Neural progenitor cell (in vitro differentiated cells): ENCODE measurements around the gene MYO16. TPM values are rescaled to one million over a fixed set of nuclear protein-coding genes. Genes with fewer than 3 reads are reported as not detected.

ENCODE experiments used
- DNase-seq: peaks from one replicate; pipeline ENCODE4 v3.0.0-alpha.2; 2016; ENCODE audit warnings: low spot score
- H2AFZ ChIP-seq: fragments of 200-600 bp; sonication (generic); replicated peaks from 2 replicates; pipeline ENCODE4 v1.6.1; 2016; ENCODE audit warnings: antibody characterized with exemption
- H3F3A ChIP-seq: fragments of 200-600 bp; sonication (generic); 2 replicates; pipeline ENCODE4 v1.6.1; 2016; ENCODE audit warnings: antibody characterized with exemption, low read depth
- H3K27ac ChIP-seq: fragments of 200-600 bp; sonication (generic); 2 replicates; pipeline ENCODE4 v1.5.1; 2016; ENCODE audit warnings: mild to moderate bottlenecking
- H3K27me3 ChIP-seq: fragments of 200-600 bp; sonication (generic); 2 replicates; pipeline ENCODE4 v1.6.1; 2016; ENCODE audit warnings: mild to moderate bottlenecking, moderate library complexity
- H3K36me3 ChIP-seq: fragments of 200-600 bp; sonication (generic); 2 replicates; pipeline ENCODE4 v1.5.1; 2016
- H3K4me1 ChIP-seq: fragments of 200-600 bp; sonication (generic); 2 replicates; pipeline ENCODE4 v1.6.1; 2016; ENCODE audit warnings: mixed run types
- H3K4me2 ChIP-seq: fragments of 200-600 bp; sonication (generic); 2 replicates; pipeline ENCODE4 v1.6.1; 2016
- H3K4me3 ChIP-seq: fragments of 200-600 bp; sonication (generic); 2 replicates; pipeline ENCODE4 v1.5.1; 2016
- H3K79me2 ChIP-seq: fragments of 200-600 bp; sonication (generic); 2 replicates; pipeline ENCODE4 v1.6.1; 2016; ENCODE audit warnings: low read depth
- H3K9ac ChIP-seq: fragments of 200-600 bp; sonication (generic); 2 replicates; pipeline ENCODE4 v1.6.1; 2016
- H3K9me3 ChIP-seq: fragments of 200-600 bp; sonication (generic); 2 replicates; pipeline ENCODE4 v1.5.1; 2016; ENCODE audit warnings: low read depth
- H4K20me1 ChIP-seq: fragments of 200-600 bp; sonication (generic); 2 replicates; pipeline ENCODE4 v1.6.1; 2016; ENCODE audit warnings: low read depth
- H3K27ac Mint-ChIP-seq: 3 replicates; pipeline ENCODE4 v1.8.0; 2021; ENCODE audit warnings: mixed read lengths
- H3K27me3 Mint-ChIP-seq: 2 replicates; pipeline ENCODE4 v1.8.0; 2022; ENCODE audit warnings: low read depth, mild to moderate bottlenecking, inconsistent platforms, moderate library complexity, mixed read lengths; ENCODE audit not compliant: insufficient read depth
- H3K36me3 Mint-ChIP-seq: 3 replicates; pipeline ENCODE4 v1.8.0; 2021; ENCODE audit warnings: mixed read lengths
- H3K4me1 Mint-ChIP-seq: 3 replicates; pipeline ENCODE4 v1.8.0; 2021; ENCODE audit warnings: mixed read lengths
- H3K4me3 Mint-ChIP-seq: 3 replicates; pipeline ENCODE4 v1.8.0; 2021; ENCODE audit warnings: mild to moderate bottlenecking, moderate library complexity, mixed read lengths
- H3K9me3 Mint-ChIP-seq: 3 replicates; pipeline ENCODE4 v1.8.0; 2020; ENCODE audit warnings: mixed read lengths
- EZH2 ChIP-seq: fragments of 200-600 bp; sonication (generic); IDR thresholded peaks from 2 replicates; pipeline ENCODE4 v1.6.1; 2017; ENCODE audit warnings: antibody characterized with exemption, mild to moderate bottlenecking, moderate library complexity
- EZH2phosphoT487 ChIP-seq: fragments of 200-600 bp; sonication (generic); IDR thresholded peaks from 2 replicates; pipeline ENCODE4 v1.6.1; 2017; ENCODE audit warnings: antibody characterized with exemption
- total RNA-seq: library from RNA; depleted of rRNA; stranded (reverse); fragments of >200 nt; gene quantifications from 2 replicates; pipeline ENCODE4 v1.2.3, GENCODE V29; 2015; ENCODE audit warnings: low replicate concordance
- TF ChIP-seq, protein P1 (sequence below): fragments of 200-600 bp; sonication (generic); IDR thresholded peaks from 2 replicates; pipeline ENCODE4 v1.5.1; 2017; ENCODE audit warnings: antibody characterized with exemption, mild to moderate bottlenecking

MYO16 gene
- total RNA-seq, 1 donor from 2014 or later = 0.41 TPM

GRCh38 chr13:108807841-108808240 is 178.4 kb downstream of the MYO16 start:
- H3K79me2 ChIP-seq = no peaks in the 10 kb centered on the region
- H3K9me3 ChIP-seq = no peaks in the 10 kb centered on the region
- Mint-ChIP-seq H3K4me3 (no peak overlapping the region), H3K27me3 (no peaks in the 10 kb centered on the region), H3K4me1 (peaks cover 2% of the 10 kb centered on the region), H3K9me3 (no peaks in the 10 kb centered on the region), H3K36me3 (no peaks in the 10 kb centered on the region), H3K27ac (no peak overlapping the region)
- H3K4me2 ChIP-seq = no peak overlapping the region
- no peak overlapping the region for H3K27ac ChIP-seq
- H3K27me3 ChIP-seq = no peaks in the 10 kb centered on the region
- no peaks in the 10 kb centered on the region for H3K36me3 ChIP-seq
- TF ChIP-seq EZH2 (no peak), EZH2phosphoT487 (no peak)
- TF ChIP-seq, protein P1, sequence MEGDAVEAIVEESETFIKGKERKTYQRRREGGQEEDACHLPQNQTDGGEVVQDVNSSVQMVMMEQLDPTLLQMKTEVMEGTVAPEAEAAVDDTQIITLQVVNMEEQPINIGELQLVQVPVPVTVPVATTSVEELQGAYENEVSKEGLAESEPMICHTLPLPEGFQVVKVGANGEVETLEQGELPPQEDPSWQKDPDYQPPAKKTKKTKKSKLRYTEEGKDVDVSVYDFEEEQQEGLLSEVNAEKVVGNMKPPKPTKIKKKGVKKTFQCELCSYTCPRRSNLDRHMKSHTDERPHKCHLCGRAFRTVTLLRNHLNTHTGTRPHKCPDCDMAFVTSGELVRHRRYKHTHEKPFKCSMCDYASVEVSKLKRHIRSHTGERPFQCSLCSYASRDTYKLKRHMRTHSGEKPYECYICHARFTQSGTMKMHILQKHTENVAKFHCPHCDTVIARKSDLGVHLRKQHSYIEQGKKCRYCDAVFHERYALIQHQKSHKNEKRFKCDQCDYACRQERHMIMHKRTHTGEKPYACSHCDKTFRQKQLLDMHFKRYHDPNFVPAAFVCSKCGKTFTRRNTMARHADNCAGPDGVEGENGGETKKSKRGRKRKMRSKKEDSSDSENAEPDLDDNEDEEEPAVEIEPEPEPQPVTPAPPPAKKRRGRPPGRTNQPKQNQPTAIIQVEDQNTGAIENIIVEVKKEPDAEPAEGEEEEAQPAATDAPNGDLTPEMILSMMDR = no peak
- no peaks in the 10 kb centered on the region for H3F3A ChIP-seq
- H2AFZ ChIP-seq = no peak overlapping the region
- DNase-seq = no peak
- no peak overlapping the region for H3K4me3 ChIP-seq
- H4K20me1 ChIP-seq = no peaks in the 10 kb centered on the region
- H3K4me1 ChIP-seq = no peaks in the 10 kb centered on the region
- H3K9ac ChIP-seq = no peak overlapping the region

- Mint-ChIP-seq H3K27me3 (no peaks in the 10 kb centered on the region), H3K4me3 (no peak overlapping the region), H3K36me3 (no peaks in the 10 kb centered on the region), H3K27ac (no peak overlapping the region), H3K4me1 (peaks cover 4% of the 10 kb centered on the region), H3K9me3 (no peaks in the 10 kb centered on the region)
- Histone ChIP-seq H3K79me2 (no peaks in the 10 kb centered on the region), H3K36me3 (no peaks in the 10 kb centered on the region), H3K4me3 (no peak overlapping the region), H3K27ac (no peak overlapping the region), H3K27me3 (no peaks in the 10 kb centered on the region), H2AFZ (no peak overlapping the region), H3K4me2 (no peak overlapping the region), H3K9ac (no peak overlapping the region), H3K4me1 (no peaks in the 10 kb centered on the region), H4K20me1 (no peaks in the 10 kb centered on the region), H3F3A (no peaks in the 10 kb centered on the region), H3K9me3 (no peaks in the 10 kb centered on the region)
- no peak for DNase-seq
- TF ChIP-seq EZH2phosphoT487 (no peak), EZH2 (no peak)
- TF ChIP-seq, protein P1 = no peak
Observed at GRCh38 chr13:108812165-108812564, 182.8 kb downstream of the MYO16 start.

GRCh38 chr13:108812661-108813060 is 183.2 kb downstream of the MYO16 start:
- H3K4me3 Mint-ChIP-seq = no peak overlapping the region
- no peak overlapping the region for H3K9ac ChIP-seq
- no peak overlapping the region for H3K27ac ChIP-seq
- no peaks in the 10 kb centered on the region for H3K36me3 Mint-ChIP-seq
- no peak for TF ChIP-seq EZH2phosphoT487
- no peak for TF ChIP-seq EZH2
- TF ChIP-seq, protein P1 = no peak
- H3K9me3 Mint-ChIP-seq = no peaks in the 10 kb centered on the region
- no peaks in the 10 kb centered on the region for H3K79me2 ChIP-seq
- H3F3A ChIP-seq = no peaks in the 10 kb centered on the region
- no peak overlapping the region for H3K4me2 ChIP-seq
- no peak overlapping the region for H2AFZ ChIP-seq
- H3K4me3 ChIP-seq = no peak overlapping the region
- H3K36me3 ChIP-seq = no peaks in the 10 kb centered on the region
- no peak overlapping the region for H3K27ac Mint-ChIP-seq
- no peaks in the 10 kb centered on the region for H3K27me3 ChIP-seq
- H3K9me3 ChIP-seq = no peaks in the 10 kb centered on the region
- peaks cover 4% of the 10 kb centered on the region for H3K4me1 Mint-ChIP-seq
- H3K27me3 Mint-ChIP-seq = no peaks in the 10 kb centered on the region
- no peak for DNase-seq
- H3K4me1 ChIP-seq = no peaks in the 10 kb centered on the region
- no peaks in the 10 kb centered on the region for H4K20me1 ChIP-seq
